GM10266 (cell line): ENCODE results near the gene PTRH1.

Experiments
- DNase-seq: peaks from one replicate; pipeline ENCODE4 v3.0.0; 2012; ENCODE audit errors: extremely low spot score
- CTCF ChIP-seq: IDR thresholded peaks from 2 replicates; pipeline ENCODE4 v1.5.1; 2012; ENCODE audit warnings: mild to moderate bottlenecking, low read depth; ENCODE audit not compliant: control insufficient read depth, insufficient read depth; ENCODE audit errors: missing control alignments

PTRH1 gene

GRCh38 chr9:127700140-127700539, 15.3 kb downstream of the PTRH1 start:
- DNase-seq, result no peak
- TF ChIP-seq CTCF, result no peak

- no peak for TF ChIP-seq CTCF
- DNase-seq, result peak; percentile 89
Measured at GRCh38 chr9:127698985-127699670, 16.3 kb downstream of the PTRH1 start.

- no peak for DNase-seq
- TF ChIP-seq CTCF, result no peak
Measured at GRCh38 chr9:127698386-127698785, 17.1 kb downstream of the PTRH1 start.

- TF ChIP-seq CTCF, result no peak
Measured at GRCh38 chr9:127697575-127697974, 17.9 kb downstream of the PTRH1 start.

GRCh38 chr9:127694890-127695720, 20.4 kb downstream of the PTRH1 start:
- no peak for DNase-seq
- TF ChIP-seq CTCF, result no peak

More at GRCh38 chr9:127697575-127697974, 17.9 kb downstream of the PTRH1 start:
- DNase-seq, result no peak

- no peak for TF ChIP-seq CTCF
- no peak for DNase-seq
Measured at GRCh38 chr9:127693697-127694096, 21.8 kb downstream of the PTRH1 start.

- TF ChIP-seq CTCF, result no peak
- DNase-seq, result no peak
Measured at GRCh38 chr9:127693143-127693542, 22.3 kb downstream of the PTRH1 start.
